Adrenal gland (tissue), 12 donors: Measurements from ENCODE around the gene FAF1. TPM values are rescaled to one million over a fixed set of nuclear protein-coding genes. Genes with fewer than 3 reads are reported as not detected.

Experiments used
- DNase-seq, 7 donors: peaks; one replicate each; pipeline ENCODE4 v3.0.0-alpha.2; 2019 to 2020
- H3K27ac ChIP-seq, 5 donors: fragments of 200-600 bp; sonication (generic) in 4 of 5; 1 replicate in 3 of 5; 2 replicates in 2 of 5; pipeline versions ENCODE4 v1.5.1 to v1.8.0; 2016 to 2020; ENCODE audit warnings: mild to moderate bottlenecking in 1 of 5
- H3K27me3 ChIP-seq: fragments of 200-600 bp; 2 replicates; pipeline ENCODE4 v1.8.0; 2021
- H3K36me3 ChIP-seq, 2 donors: fragments of 200-600 bp; replicated peaks in 1 of 2; 1 replicate in 1 of 2; 2 replicates in 1 of 2; pipeline versions ENCODE4 v1.5.1 to v1.8.0; 2018 to 2022
- H3K4me1 ChIP-seq, 2 donors: fragments of 200-600 bp; replicated peaks in 1 of 2; 1 replicate in 1 of 2; 2 replicates in 1 of 2; pipeline versions ENCODE4 v1.5.1 to v1.8.0; 2018 to 2021
- H3K4me3 ChIP-seq, 4 donors: fragments of 200-600 bp; sonication (generic) in 3 of 4; one replicate each; pipeline ENCODE4 v1.5.1; 2016 to 2018
- H3K9me3 ChIP-seq, 3 donors: fragments of 200-600 bp; sonication (generic) in 1 of 3; replicated peaks in 1 of 3; 1 replicate in 2 of 3; 2 replicates in 1 of 3; pipeline versions ENCODE4 v1.5.1 to v1.8.0; 2016 to 2021
- CTCF ChIP-seq, 6 experiments: fragments of 450-650 bp in 4 of 6; fragments of 200-600 bp in 2 of 6; sonication (generic) in 1 of 6; IDR thresholded peaks; 1 replicate in 5 of 6; 2 replicates in 1 of 6; pipeline versions ENCODE4 v1.5.1 to v1.8.0; 2016 to 2021; ENCODE audit warnings: antibody characterized with exemption in 6 of 6, mild to moderate bottlenecking in 2 of 6, moderate library complexity in 1 of 6
- POLR2A ChIP-seq, 2 donors: fragments of 450-650 bp; IDR thresholded peaks; one replicate each; pipeline ENCODE4 v1.6.1; 2017; ENCODE audit warnings: antibody characterized with exemption in 2 of 2, mild to moderate bottlenecking in 2 of 2, moderate library complexity in 1 of 2
- WGBS, 4 donors: extraction: QIAGEN DNeasy Blood & Tissue Kit in 2 of 4; methylation state at CpG; one replicate each; pipeline versions ENCODE4 v1.1.5 to v1.1.7; 2013 to 2017; 5-methylcytosine and 5-hydroxymethylcytosine counted together
- intact Hi-C, 2 donors: fragments of 100-400 bp; cut with DNase I; formaldehyde crosslinking; loops; one replicate each; pipeline versions ENCODE4 v1.14.1 to v1.15.0; 2022 to 2023
- polyA plus RNA-seq, 3 donors: library from polyadenylated mRNA; stranded (reverse); fragments of 200-250 nt in 2 of 3; fragments of 350-450 nt in 1 of 3; fragmentation: Illumina TruSeq in 1 of 3; extraction: RNeasy Lipid Tissue Mini Kit (QIAGEN cat#74804) in 1 of 3; gene quantifications; one replicate each; pipeline ENCODE4 v1.2.3, GENCODE V29; 2013 to 2014
- total RNA-seq, 9 donors: library from RNA; depleted of rRNA in 4 of 9; stranded (reverse); fragments of >200 nt in 4 of 9; fragments of 120-200 nt in 1 of 9; fragmentation: NEBNext Ultra II Directional in 1 of 9; extraction: Animal tissue kit (Norgen Biotek cat#: 25700) in 1 of 9; gene quantifications; one replicate each; pipeline versions ENCODE4 v1.1.0 to v1.2.4, GENCODE V29; 2013 to 2023
- donor health status: healthy with polysubstance abuse.
- donor health status: Bipolar disorder and iron deficiency.
- donor health status: DM: yes; HTN: yes; CAD: no.
- donor health status: DM: no; HTN: no; CAD: no.
- donor health status: DM: no; HTN: no; CAD: no.
- donor health status: DM: yes; HTN: yes; CAD: no.

FAF1 gene
- total and polyA plus RNA-seq, 12 donors, result 23.4 to 88.4 (median 44.5) TPM

GRCh38 chr1:50646526-50646925 is 313.5 kb downstream of the FAF1 start:
- no peak for DNase-seq
- no peak overlapping the region for H3K27ac ChIP-seq
- no peak for TF ChIP-seq CTCF (IDR thresholded peaks at IDR 0.05)
- no peak for TF ChIP-seq POLR2A (IDR thresholded peaks at IDR 0.05)
- no peaks in the 10 kb centered on the region for H3K27me3 ChIP-seq
- no peaks in the 10 kb centered on the region for H3K36me3 ChIP-seq
- 96 to 100% (median 97%) methylated on average over 2 of the region's 2 CpGs for WGBS, 4 donors
- intact Hi-C loops, result no loop called here
- no peaks in the 10 kb centered on the region for H3K4me1 ChIP-seq
- no peak overlapping the region for H3K4me3 ChIP-seq
- H3K9me3 ChIP-seq, result no peaks in the 10 kb centered on the region

GRCh38 chr1:50645139-50645538 is 314.9 kb downstream of the FAF1 start:
- no peak for DNase-seq
- intact Hi-C loops, result no loop called here
- no peaks in the 10 kb centered on the region for H3K9me3 ChIP-seq
- H3K4me3 ChIP-seq, result no peak overlapping the region
- no peaks in the 10 kb centered on the region for H3K27me3 ChIP-seq
- WGBS, 4 donors, result 94 to 100% (median 98%) methylated on average over 1 of the region's 1 CpG
- H3K4me1 ChIP-seq, result no peaks in the 10 kb centered on the region
- no peaks in the 10 kb centered on the region for H3K36me3 ChIP-seq
- H3K27ac ChIP-seq, result no peak overlapping the region
- TF ChIP-seq CTCF (IDR thresholded peaks at IDR 0.05), result no peak
- no peak for TF ChIP-seq POLR2A (IDR thresholded peaks at IDR 0.05)

- Histone ChIP-seq H3K27ac (no peak overlapping the region), H3K27me3 (no peaks in the 10 kb centered on the region), H3K4me3 (no peak overlapping the region), H3K9me3 (no peaks in the 10 kb centered on the region), H3K36me3 (no peaks in the 10 kb centered on the region), H3K4me1 (no peaks in the 10 kb centered on the region)
- no peak for TF ChIP-seq CTCF (IDR thresholded peaks at IDR 0.05)
- no peak for TF ChIP-seq POLR2A (IDR thresholded peaks at IDR 0.05)
- DNase-seq, result no peak
- intact Hi-C loops, result no loop called here
- 69 to 86% (median 83%) methylated on average over 2 of the region's 2 CpGs for WGBS, 4 donors
These were observed 315.5 kb downstream of the FAF1 start for GRCh38 chr1:50644447-50645105.

GRCh38 chr1:50637460-50637859 is 322.6 kb downstream of the FAF1 start:
- H3K9me3 ChIP-seq, result no peaks in the 10 kb centered on the region
- H3K4me1 ChIP-seq, result no peaks in the 10 kb centered on the region
- no peak overlapping the region for H3K27ac ChIP-seq
- no peak for DNase-seq
- intact Hi-C loops, result no loop called here
- no peak for TF ChIP-seq POLR2A (IDR thresholded peaks at IDR 0.05)
- TF ChIP-seq CTCF (IDR thresholded peaks at IDR 0.05), result no peak
- H3K36me3 ChIP-seq, result no peaks in the 10 kb centered on the region
- WGBS, 4 donors, result 52 to 100% (median 74%) methylated on average over 1 of the region's 1 CpG
- no peak overlapping the region for H3K4me3 ChIP-seq
- no peaks in the 10 kb centered on the region for H3K27me3 ChIP-seq
